ENCODE results near the gene OPCML.

The OPCML gene

DNA sequence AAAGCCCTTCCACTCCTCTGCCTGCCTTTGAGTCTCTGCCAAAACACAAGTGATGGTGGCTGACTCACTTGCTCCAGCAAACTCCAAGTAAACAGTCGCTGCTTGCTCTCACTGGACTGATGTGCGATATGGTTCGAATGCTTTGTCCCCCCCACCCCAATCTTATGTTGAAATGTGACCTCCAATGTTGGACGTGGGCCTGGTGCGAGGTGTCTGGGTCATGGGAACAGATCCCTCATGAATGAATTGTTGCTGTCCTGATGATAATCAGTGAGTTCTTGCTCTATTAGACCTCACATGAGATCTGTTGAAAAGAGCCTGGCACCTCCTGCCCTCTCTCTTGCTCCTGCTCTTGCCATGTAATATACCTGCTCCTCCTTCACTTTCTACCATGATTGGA, 747.9 kb downstream of the OPCML start:
- ChIA-PET POLR2A (no interaction called here), CTCF (no interaction called here)
- DNase-seq (ENCODE audit: extremely low spot score) = no peak
- TF ChIP-seq, protein P1, sequence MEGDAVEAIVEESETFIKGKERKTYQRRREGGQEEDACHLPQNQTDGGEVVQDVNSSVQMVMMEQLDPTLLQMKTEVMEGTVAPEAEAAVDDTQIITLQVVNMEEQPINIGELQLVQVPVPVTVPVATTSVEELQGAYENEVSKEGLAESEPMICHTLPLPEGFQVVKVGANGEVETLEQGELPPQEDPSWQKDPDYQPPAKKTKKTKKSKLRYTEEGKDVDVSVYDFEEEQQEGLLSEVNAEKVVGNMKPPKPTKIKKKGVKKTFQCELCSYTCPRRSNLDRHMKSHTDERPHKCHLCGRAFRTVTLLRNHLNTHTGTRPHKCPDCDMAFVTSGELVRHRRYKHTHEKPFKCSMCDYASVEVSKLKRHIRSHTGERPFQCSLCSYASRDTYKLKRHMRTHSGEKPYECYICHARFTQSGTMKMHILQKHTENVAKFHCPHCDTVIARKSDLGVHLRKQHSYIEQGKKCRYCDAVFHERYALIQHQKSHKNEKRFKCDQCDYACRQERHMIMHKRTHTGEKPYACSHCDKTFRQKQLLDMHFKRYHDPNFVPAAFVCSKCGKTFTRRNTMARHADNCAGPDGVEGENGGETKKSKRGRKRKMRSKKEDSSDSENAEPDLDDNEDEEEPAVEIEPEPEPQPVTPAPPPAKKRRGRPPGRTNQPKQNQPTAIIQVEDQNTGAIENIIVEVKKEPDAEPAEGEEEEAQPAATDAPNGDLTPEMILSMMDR (IDR thresholded peaks at IDR 0.05; ENCODE audit: control extremely low read depth, extremely low read depth, low read depth, missing control alignments) = no peak

DNA sequence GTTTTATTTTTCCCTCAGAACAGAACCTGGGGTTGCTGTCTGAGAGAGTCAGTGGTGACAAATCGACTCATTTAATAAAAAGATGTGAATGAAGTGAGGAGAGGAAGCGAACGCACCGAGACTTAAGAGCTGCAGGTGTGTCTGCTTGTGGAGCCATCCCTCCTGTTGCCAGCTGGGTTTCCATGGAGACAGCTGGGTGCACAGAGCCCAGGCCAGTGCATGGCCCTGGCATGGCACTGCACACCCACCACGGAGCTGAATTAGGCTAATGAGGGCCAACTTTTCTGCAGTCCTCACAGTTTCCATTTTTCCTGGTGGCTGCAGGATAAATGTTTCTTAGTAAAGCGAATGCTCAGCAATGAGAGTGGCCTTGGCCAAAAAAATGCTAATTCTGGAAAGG, 750.2 kb downstream of the OPCML start:
- DNase-seq (ENCODE audit: extremely low spot score) = no peak
- TF ChIP-seq, protein P1 (IDR thresholded peaks at IDR 0.05; ENCODE audit: control extremely low read depth, extremely low read depth, low read depth, missing control alignments) = no peak
- POLR2A ChIA-PET = no interaction called here
- CTCF ChIA-PET = no interaction called here

DNA sequence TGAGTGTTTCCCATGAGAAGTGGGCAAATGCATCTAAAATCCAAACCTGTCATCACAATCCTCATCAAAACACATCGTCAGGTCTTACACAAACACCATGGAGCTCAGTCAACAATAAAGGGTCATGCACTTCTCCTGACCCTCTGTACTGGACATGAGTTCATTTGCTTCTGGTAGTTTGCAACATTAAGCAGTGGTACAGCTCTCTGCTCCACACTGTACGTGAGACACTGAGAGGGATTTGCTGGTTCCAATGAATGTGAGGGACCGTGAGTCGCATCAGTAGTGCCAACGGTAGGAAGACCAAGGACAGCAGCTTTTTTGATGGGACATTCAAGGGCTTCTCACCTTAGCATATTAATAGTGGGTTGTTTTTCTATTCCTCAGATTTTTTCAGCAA, 752.3 kb downstream of the OPCML start:
- TF ChIP-seq, protein P1 (IDR thresholded peaks at IDR 0.05; ENCODE audit: control extremely low read depth, extremely low read depth, low read depth, missing control alignments) = no peak
- no peak for DNase-seq (ENCODE audit: extremely low spot score)
- ChIA-PET CTCF (interaction anchor here (1.0 to 1.1 kb wide), 2 partner anchors 8 to 19 kb away, joined by 3 read pairs; no protein-coding TSS in a partner anchor), POLR2A (no interaction called here)

DNA sequence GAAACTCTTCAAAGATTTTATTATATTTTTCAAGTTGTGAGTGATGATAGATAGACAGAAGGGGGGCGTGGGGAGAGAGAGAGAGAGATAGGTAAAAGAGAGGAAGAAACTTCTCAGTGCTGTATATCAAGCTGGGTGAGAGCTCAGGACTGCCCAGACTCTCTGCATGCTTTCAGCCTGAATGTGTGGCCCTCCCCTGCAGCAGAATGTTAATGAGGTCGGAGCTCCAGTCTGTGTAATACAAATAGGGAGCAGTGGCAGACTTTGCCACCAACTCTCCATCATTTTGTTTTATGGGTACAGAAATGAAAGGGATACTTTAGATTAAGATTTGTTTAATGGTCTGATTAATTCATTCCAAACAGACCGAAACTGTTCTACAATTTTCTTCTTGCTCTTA, 752.8 kb downstream of the OPCML start:
- DNase-seq (ENCODE audit: extremely low spot score) = no peak
- TF ChIP-seq, protein P1 (IDR thresholded peaks at IDR 0.05; ENCODE audit: control extremely low read depth, extremely low read depth, low read depth, missing control alignments) = no peak
- POLR2A ChIA-PET = no interaction called here
- CTCF ChIA-PET = interaction anchor here (1.0 to 1.1 kb wide), 3 partner anchors 9 to 18 kb away, joined by 3 to 4 read pairs (median 3); no protein-coding TSS in a partner anchor

DNA sequence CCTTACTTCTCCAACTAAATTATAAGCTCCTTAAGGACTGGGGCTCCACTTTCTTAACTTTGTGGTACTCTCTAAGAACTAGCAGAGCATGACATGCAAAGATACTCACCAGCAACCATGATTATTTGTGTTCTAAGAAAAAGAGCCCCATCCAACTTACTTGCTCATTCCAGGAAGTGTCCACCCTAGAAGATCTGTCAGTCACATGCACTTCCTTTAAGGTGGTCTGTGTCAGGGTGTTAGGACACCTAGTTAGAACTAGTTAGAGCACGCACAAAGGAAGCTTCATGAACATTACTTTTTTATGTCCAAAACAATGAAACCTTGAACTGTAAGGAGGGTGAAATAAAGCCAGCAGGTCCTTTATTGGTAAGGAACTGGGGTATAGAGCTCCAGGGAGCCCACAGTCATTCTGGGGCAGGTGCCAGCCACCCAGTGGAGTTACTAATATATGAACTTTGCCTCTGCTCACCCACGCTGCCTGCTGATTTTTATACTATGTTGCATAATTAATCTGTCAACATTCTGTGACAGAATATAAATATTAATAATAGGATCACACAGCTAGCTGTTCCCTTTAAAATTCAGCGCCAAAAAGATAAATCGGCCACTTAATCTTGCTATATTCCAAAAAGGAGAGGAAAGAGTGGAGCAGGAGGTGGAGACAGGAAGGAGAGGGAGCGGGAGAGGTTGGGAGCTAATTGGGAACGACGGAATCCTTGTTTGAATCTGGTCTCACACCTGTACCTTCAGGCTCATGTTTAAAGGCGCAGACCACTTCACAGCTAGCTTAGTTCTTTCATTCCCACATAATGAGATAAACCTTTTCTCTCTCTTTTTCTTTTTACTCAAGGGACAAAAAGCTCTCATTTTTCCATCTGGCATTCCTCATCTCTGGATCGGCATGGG, 755.0 kb downstream of the OPCML start:
- TF ChIP-seq, protein P1 (IDR thresholded peaks at IDR 0.05; ENCODE audit: control extremely low read depth, extremely low read depth, low read depth, missing control alignments) = no peak
- ChIA-PET POLR2A (no interaction called here), CTCF (interaction anchor here (1.5 to 2.0 kb wide), 2 partner anchors 13 to 23 kb away, joined by 3 to 4 read pairs; no protein-coding TSS in a partner anchor)
- no peak for DNase-seq (ENCODE audit: extremely low spot score)

DNA sequence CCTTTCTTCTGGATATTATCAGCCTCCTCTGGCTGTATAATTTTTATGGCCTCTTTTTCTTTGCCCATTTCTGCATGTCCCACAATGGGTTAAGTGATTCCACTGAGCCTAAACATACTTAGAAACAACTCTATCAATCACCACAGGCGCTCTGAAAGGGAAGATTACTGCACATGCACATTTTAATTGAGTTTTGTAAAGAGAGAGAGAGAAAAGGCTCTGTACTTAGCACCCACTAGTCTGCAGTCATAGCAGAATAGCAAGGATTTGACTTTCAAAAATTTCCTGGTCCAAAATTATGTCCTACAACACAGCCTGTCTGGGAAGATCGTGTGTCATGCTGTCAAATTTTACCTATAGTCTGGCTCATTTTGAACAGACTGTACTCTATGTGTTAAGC, 758.5 kb downstream of the OPCML start:
- CTCF ChIA-PET = interaction anchor here (0.7 kb wide), 1 partner anchor 17 kb away, joined by 3 read pairs; no protein-coding TSS in a partner anchor
- TF ChIP-seq, protein P1 (IDR thresholded peaks at IDR 0.05; ENCODE audit: control extremely low read depth, extremely low read depth, low read depth, missing control alignments) = no peak
- POLR2A ChIA-PET = no interaction called here
- no peak for DNase-seq (ENCODE audit: extremely low spot score)
